PFSK-1 (cell line): Measurements from ENCODE around the gene RDH5.

Source experiments
- POLR2AphosphoS5 ChIP-seq: IDR thresholded peaks from 2 replicates; pipeline ENCODE4 v1.6.1; 2012; ENCODE audit warnings: low read depth, mild to moderate bottlenecking, control low read depth, low read length, moderate library complexity
- SIN3A ChIP-seq: IDR thresholded peaks from 2 replicates; pipeline ENCODE4 v1.6.1; 2012; ENCODE audit warnings: mild to moderate bottlenecking, low read length, moderate library complexity, borderline replicate concordance; ENCODE audit not compliant: insufficient read depth
- TAF1 ChIP-seq: IDR thresholded peaks from 2 replicates; pipeline ENCODE4 v1.6.1; 2012; ENCODE audit warnings: low read length, control low read depth, borderline replicate concordance; ENCODE audit not compliant: insufficient read depth
- TF ChIP-seq, protein P1 (sequence below), 2 experiments: IDR thresholded peaks; 2 replicates each; pipeline versions ENCODE4 v1.6.1 to v1.8.0; 2011 to 2012; ENCODE audit warnings: low read depth in 2 of 2, low read length in 2 of 2, control low read depth in 1 of 2, inconsistent platforms in 1 of 2, mild to moderate bottlenecking in 1 of 2, moderate library complexity in 1 of 2; ENCODE audit not compliant: insufficient read depth in 1 of 2

DNA sequence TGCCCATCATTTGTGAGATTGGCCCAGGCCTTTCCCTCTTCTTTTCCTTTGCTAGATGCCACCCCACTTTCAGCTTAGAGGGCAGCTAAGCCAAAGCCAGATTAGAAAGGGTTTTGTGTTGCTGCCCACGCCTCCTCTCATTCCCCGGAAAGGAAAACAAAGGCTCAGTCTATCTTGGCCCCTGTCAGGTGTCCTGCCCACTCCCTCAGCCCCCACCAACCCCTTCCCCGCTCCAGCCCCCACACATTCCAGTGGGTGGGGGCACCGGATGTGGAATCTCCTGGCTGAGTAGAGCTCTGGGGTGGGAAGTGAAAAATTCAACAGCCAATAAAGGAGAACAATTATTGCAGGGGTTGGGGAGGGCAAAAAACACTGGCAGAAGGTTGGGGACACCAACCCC, 2.2 kb upstream of the RDH5 start:
- TF ChIP-seq TAF1 (no peak), POLR2AphosphoS5 (no peak), SIN3A (no peak)
- TF ChIP-seq, protein P1, sequence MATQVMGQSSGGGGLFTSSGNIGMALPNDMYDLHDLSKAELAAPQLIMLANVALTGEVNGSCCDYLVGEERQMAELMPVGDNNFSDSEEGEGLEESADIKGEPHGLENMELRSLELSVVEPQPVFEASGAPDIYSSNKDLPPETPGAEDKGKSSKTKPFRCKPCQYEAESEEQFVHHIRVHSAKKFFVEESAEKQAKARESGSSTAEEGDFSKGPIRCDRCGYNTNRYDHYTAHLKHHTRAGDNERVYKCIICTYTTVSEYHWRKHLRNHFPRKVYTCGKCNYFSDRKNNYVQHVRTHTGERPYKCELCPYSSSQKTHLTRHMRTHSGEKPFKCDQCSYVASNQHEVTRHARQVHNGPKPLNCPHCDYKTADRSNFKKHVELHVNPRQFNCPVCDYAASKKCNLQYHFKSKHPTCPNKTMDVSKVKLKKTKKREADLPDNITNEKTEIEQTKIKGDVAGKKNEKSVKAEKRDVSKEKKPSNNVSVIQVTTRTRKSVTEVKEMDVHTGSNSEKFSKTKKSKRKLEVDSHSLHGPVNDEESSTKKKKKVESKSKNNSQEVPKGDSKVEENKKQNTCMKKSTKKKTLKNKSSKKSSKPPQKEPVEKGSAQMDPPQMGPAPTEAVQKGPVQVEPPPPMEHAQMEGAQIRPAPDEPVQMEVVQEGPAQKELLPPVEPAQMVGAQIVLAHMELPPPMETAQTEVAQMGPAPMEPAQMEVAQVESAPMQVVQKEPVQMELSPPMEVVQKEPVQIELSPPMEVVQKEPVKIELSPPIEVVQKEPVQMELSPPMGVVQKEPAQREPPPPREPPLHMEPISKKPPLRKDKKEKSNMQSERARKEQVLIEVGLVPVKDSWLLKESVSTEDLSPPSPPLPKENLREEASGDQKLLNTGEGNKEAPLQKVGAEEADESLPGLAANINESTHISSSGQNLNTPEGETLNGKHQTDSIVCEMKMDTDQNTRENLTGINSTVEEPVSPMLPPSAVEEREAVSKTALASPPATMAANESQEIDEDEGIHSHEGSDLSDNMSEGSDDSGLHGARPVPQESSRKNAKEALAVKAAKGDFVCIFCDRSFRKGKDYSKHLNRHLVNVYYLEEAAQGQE (IDR thresholded peaks at IDR 0.05; ENCODE audit: insufficient read depth in 1 of 2, low read depth in 2 of 2, low read length in 2 of 2): no peak
